Ishikawa (cell line): ENCODE measurements around the gene PRLH.

ENCODE experiments used
- CEBPB ChIP-seq: IDR thresholded peaks from 2 replicates; pipeline ENCODE4 v1.6.1; 2012
- CREB1 ChIP-seq: IDR thresholded peaks from 2 replicates; pipeline ENCODE4 v1.6.1; 2012; ENCODE audit warnings: low read depth
- EGR1 ChIP-seq: IDR thresholded peaks from 2 replicates; pipeline ENCODE4 v1.6.1; 2012
- EP300 ChIP-seq: IDR thresholded peaks from 2 replicates; pipeline ENCODE4 v1.6.1; 2012; ENCODE audit warnings: borderline replicate concordance
- FOXM1 ChIP-seq: IDR thresholded peaks from 2 replicates; pipeline ENCODE4 v1.6.1; 2012; ENCODE audit warnings: low read depth, borderline replicate concordance
- MAX ChIP-seq: IDR thresholded peaks from 2 replicates; pipeline ENCODE4 v1.6.1; 2012
- NFIC ChIP-seq: IDR thresholded peaks from 2 replicates; pipeline ENCODE4 v1.6.1; 2012
- RAD21 ChIP-seq: IDR thresholded peaks from 2 replicates; pipeline ENCODE4 v1.6.1; 2012; ENCODE audit warnings: low read depth
- REST ChIP-seq: IDR thresholded peaks from 2 replicates; pipeline ENCODE4 v1.6.1; 2012; ENCODE audit warnings: low read depth, mild to moderate bottlenecking
- TAF1 ChIP-seq: IDR thresholded peaks from 2 replicates; pipeline ENCODE4 v1.6.1; 2012; ENCODE audit warnings: low read depth, mild to moderate bottlenecking
- TCF12 ChIP-seq: IDR thresholded peaks from 2 replicates; pipeline ENCODE4 v1.6.1; 2012; ENCODE audit warnings: low read depth
- TEAD4 ChIP-seq: IDR thresholded peaks from 2 replicates; pipeline ENCODE4 v1.6.1; 2012
- USF1 ChIP-seq: IDR thresholded peaks from 2 replicates; pipeline ENCODE4 v1.6.1; 2012
- YY1 ChIP-seq: IDR thresholded peaks from 2 replicates; pipeline ENCODE4 v1.6.1; 2012; ENCODE audit warnings: low read depth
- ZBTB7A ChIP-seq: IDR thresholded peaks from 2 replicates; pipeline ENCODE4 v1.6.1; 2012; ENCODE audit warnings: low read depth

PRLH gene

GRCh38 chr2:237575869-237576862, 9.8 kb downstream of the PRLH start:
- no peak for TF ChIP-seq NFIC
- TF ChIP-seq REST: no peak
- no peak for TF ChIP-seq RAD21
- TF ChIP-seq USF1: no peak
- TF ChIP-seq EP300: no peak
- TF ChIP-seq TEAD4: no peak
- TF ChIP-seq YY1: no peak
- no peak for TF ChIP-seq FOXM1
- no peak for TF ChIP-seq EGR1
- TF ChIP-seq MAX: no peak
- no peak for TF ChIP-seq CREB1

GRCh38 chr2:237576974-237577373, 10.6 kb downstream of the PRLH start:
- TF ChIP-seq REST: no peak
- no peak for TF ChIP-seq MAX
- TF ChIP-seq FOXM1: no peak
- TF ChIP-seq TEAD4: no peak
- TF ChIP-seq TAF1: no peak
- TF ChIP-seq RAD21: no peak
- no peak for TF ChIP-seq YY1
- TF ChIP-seq USF1: no peak

GRCh38 chr2:237577458-237577857, 11.1 kb downstream of the PRLH start:
- no peak for TF ChIP-seq CEBPB
- no peak for TF ChIP-seq TEAD4
- TF ChIP-seq ZBTB7A: no peak
- TF ChIP-seq REST: no peak
- no peak for TF ChIP-seq MAX
- no peak for TF ChIP-seq TCF12
- no peak for TF ChIP-seq CREB1
- no peak for TF ChIP-seq USF1
- TF ChIP-seq NFIC: no peak
- TF ChIP-seq RAD21: no peak
- TF ChIP-seq EGR1: no peak
- TF ChIP-seq FOXM1: no peak
- no peak for TF ChIP-seq EP300
- TF ChIP-seq YY1: no peak
- no peak for TF ChIP-seq TAF1
